Measurements from ENCODE around the gene ABCA7.

ABCA7 gene

DNA sequence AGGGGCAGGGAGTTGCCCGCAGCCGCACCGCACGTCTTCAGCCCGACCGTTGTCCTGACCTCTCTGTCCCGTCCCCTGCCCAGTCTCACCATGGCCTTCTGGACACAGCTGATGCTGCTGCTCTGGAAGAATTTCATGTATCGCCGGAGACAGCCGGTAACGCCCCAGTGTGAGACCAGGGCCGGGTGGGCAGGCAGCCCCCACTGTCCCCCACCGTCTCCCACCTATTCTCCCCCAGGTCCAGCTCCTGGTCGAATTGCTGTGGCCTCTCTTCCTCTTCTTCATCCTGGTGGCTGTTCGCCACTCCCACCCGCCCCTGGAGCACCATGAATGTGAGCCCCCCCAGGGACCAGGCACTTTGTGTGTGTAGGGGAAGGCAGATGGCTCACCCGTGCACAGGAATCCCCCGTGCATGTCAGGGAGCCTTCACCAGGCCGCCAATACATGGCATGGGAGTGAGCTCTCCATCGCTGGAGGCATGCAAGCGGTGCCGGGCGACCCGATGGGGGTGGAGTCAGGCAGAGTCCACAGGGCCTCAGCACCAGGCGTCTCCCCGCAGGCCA, 1.4 kb downstream of the ABCA7 start:
- no peak for DNase-seq

DNA sequence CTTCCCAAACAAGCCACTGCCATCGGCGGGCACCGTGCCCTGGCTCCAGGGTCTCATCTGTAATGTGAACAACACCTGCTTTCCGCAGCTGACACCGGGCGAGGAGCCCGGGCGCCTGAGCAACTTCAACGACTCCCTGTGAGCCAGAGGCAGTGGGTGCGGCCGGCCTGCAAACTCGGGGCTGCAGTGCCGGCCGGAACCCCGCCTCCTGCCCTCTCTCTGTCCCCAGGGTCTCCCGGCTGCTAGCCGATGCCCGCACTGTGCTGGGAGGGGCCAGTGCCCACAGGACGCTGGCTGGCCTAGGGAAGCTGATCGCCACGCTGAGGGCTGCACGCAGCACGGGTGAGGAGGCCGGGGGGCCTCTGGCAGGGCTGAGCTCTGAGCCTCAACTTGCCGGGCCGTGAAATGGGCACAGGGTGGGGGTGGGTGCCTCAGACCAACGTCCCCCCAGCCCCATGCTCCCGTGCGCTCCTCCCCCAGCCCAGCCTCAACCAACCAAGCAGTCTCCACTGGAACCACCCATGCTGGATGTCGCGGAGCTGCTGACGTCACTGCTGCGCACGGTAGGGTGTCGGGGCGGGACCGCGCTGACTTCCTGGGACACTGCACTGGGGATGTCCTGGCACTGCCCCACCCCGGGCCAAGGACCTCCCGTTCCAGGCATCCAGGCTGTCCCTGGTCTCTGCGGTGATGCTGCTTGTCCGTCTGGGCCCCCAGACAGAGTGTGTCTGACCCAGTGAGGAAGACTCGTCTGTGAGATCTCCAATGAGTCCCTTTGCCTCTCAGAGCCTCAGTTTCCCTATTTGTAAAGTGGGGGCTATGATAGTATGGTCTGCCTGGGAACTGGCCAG, 2.2 kb downstream of the ABCA7 start:
- peak; percentile 83 for DNase-seq

- DNase-seq, result peak; percentile 60
Measured at GRCh38 chr19:1042689-1043511, 3.0 kb downstream of the ABCA7 start.

DNA sequence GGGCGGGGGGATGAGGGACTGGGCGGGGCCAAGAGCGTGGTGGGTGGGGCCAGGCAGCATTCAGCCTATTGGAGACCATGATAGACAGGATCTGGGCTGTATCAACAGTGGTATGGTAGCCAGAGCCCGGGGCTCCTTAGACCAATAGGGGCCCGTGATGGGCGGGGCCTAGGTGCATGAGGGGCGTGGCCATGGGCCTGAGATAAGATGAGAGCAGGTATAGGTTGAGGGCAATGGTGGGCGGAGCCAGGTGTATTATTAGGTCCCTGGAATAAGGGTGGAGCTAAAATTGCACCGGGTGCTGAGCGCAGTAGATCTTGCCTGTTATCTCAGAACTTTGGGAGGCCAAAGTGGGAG, 5.3 kb downstream of the ABCA7 start:
- DNase-seq, result no peak

DNA sequence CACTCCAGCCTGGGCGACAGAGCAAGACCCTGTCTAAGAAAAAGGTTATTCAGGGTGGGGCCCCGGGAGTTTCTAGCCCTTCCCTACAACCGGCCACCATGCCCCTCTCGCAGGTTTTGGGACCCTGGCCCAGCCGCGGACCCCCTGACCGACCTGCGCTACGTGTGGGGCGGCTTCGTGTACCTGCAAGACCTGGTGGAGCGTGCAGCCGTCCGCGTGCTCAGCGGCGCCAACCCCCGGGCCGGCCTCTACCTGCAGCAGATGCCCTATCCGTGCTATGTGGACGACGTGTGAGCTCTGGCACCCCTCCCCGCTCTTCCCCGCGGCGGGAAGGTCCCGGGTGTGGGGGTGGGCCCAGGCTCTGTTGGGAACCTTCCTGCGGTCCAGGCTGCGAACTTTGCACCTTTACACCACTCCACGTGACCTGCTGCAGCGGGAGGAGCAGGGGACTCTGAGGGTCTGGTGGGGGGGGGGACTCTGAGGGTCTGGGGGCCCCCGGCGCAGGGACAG, 6.3 kb downstream of the ABCA7 start:
- no peak for DNase-seq

GRCh38 chr19:1046836-1047695, 7.2 kb downstream of the ABCA7 start:
- no peak for DNase-seq

GRCh38 chr19:1047696-1048147, 7.8 kb downstream of the ABCA7 start:
- DNase-seq, result no peak

DNA sequence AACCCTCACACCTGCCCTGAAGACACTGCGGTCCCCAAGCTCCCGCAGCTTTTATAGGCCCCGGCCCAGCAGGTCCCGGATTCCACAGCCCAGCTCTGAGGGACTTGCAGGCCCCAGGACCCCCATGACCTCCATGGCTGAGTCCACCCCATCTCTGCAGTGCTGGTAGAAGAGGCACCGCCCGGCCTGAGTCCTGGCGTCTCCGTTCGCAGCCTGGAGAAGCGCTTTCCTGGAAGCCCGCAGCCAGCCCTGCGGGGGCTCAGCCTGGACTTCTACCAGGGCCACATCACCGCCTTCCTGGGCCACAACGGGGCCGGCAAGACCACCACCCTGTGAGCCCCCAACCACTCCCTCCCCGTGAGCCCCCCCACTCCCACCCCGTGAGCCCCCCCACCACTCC, 9.2 kb downstream of the ABCA7 start:
- no peak for DNase-seq

DNA sequence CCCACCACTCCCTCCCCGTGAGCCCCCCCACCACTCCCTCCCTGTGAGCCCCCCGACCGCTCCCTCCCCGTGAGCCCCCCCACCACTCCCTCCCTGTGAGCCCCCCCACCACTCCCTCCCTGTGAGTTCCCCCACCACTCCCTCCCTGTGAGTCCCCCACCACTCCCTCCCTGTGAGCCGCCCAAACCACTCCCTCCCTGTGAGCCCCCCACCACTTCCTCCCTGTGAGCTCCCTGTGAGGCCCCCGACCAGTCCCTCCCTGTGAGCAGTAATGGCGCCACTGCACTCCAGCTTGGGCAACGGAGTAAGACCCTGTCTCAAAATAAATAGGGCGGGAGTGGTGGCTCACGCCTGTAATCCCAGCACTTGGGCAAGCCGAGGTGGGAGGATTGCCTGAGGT, 9.9 kb downstream of the ABCA7 start:
- DNase-seq, result no peak

GRCh38 chr19:1050989-1051788, 11.3 kb downstream of the ABCA7 start:
- no peak for DNase-seq

DNA sequence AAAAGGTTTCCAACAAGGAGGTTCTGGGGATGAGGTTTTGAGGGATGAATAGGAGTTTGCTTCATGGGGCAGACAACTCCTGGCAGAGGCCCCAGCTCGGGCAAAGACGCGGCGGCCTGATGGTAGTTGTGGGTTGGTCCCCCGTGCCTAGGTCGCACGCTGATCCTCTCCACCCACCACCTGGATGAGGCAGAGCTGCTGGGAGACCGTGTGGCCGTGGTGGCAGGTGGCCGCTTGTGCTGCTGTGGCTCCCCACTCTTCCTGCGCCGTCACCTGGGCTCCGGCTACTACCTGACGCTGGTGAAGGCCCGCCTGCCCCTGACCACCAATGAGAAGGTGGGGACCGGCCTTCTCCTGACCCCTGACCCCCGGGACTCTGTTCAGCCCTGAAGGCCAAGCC, 11.9 kb downstream of the ABCA7 start:
- DNase-seq, result no peak

DNA sequence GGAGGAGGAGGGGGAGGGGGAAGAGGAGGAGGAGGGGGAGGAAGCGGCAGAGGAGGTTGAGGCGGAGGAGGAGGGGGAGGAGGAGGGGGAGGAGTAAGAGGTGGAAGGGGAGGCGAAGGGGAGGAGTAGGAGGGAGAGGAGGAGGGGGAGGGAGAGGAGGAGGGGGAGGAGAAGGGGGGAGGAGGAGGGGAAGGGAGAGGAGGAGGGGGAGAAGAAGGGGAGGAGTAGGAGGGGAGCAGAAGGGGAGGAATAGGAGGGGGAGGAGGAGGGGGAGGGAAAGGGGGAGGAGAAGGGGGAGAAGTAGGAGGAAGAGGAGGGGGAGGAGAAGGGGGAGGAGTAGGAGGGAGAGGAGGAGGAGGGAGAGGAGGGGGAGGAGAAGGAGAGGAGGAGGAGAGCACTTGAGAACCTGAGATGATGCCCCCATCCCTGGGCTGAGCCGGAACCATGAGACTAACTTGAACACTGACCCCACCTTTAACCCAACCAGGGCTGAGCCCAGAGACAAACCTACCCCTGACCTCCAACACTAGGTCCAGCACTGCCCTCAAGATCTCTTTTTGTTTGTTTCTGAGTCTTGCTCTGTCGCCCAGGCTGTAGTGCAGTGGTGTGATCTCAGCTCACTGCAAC, 12.6 kb downstream of the ABCA7 start:
- no peak for DNase-seq

DNA sequence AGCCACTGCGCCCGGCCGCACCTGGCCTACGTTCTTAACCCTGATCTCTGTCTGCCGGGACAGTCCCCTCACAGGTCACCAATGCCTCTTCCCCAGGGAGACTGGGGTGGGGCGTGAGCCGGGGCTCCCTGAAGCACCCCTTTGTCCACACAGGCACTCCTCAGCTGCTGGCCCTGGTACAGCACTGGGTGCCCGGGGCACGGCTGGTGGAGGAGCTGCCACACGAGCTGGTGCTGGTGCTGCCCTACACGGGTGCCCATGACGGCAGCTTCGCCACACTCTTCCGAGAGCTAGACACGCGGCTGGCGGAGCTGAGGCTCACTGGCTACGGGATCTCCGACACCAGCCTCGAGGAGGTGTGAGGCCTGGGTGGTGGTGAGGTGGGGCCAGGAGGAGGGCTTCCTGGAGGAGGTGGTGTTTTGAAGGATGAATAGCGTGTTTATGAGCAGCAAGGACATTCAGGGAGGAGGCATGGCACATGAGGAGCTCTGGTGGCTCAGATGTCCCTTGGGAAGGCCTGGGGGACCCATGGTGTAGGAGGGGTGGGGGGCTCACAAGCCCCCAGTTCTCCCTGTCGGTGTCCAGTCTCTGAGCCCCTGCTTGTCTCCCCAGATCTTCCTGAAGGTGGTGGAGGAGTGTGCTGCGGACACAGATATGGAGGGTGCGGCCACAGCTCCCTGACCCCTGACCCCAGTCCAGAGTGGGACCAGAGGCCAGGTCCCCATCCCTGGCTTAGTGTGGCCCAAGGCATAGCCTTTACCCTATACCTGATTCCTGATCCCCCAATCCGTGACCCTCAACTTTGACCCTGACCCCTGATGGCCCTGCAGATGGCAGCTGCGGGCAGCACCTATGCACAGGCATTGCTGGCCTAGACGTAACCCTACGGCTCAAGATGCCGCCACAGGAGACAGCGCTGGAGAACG, 13.5 kb downstream of the ABCA7 start:
- DNase-seq, result no peak

- DNase-seq, result no peak
Measured at GRCh38 chr19:1054102-1055027, 14.5 kb downstream of the ABCA7 start.

DNA sequence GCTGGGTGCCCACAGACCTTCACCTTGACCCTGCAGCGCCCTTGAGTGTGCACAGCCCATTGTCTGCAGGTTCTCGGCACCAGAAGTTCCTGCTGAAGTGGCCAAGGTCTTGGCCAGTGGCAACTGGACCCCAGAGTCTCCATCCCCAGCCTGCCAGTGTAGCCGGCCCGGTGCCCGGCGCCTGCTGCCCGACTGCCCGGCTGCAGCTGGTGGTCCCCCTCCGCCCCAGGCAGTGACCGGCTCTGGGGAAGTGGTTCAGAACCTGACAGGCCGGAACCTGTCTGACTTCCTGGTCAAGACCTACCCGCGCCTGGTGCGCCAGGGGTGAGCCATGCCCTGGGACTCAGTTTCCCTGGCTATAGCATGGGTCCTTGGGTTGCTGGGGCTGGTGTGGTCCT, 15.1 kb downstream of the ABCA7 start:
- no peak for DNase-seq

DNA sequence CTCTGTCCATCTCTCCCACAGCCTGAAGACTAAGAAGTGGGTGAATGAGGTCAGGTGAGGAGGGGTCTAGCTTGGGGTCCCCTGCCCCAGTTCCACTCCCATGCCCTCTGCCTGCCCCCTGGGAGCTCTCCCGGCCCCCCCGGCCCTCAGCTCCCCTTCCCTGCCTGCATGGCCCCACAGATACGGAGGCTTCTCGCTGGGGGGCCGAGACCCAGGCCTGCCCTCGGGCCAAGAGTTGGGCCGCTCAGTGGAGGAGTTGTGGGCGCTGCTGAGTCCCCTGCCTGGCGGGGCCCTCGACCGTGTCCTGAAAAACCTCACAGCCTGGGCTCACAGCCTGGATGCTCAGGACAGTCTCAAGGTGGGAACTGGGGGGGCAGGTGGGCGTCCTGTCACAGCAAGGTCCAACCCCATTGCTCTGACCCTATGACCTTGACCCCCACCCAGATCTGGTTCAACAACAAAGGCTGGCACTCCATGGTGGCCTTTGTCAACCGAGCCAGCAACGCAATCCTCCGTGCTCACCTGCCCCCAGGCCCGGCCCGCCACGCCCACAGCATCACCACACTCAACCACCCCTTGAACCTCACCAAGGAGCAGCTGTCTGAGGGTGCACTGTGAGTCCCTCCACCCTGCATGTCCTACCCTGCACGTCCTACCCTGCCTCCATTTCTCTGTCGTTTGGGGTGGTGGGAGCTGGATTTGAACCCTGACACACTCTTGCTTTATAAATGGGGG, 16.1 kb downstream of the ABCA7 start:
- DNase-seq, result no peak

- no peak for DNase-seq
Measured at GRCh38 chr19:1057176-1057855, 17.4 kb downstream of the ABCA7 start.

DNA sequence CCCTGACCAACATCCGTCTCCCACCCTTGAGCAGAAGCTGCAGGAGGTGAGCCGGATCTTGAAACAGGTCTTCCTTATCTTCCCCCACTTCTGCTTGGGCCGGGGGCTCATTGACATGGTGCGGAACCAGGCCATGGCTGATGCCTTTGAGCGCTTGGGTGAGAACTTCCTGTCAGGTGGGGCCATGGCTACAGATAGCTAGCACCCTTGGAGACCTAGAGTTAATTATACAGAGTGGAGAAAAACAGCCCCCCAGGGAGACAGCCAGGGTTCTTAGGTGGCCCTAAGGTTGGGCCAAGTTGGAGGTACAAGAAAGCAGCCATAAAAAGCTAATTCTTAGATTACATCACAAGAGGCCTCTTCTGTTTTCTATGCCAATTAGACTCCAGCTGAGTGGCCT, 18.2 kb downstream of the ABCA7 start:
- DNase-seq, result no peak
